HG03460 (cell line): ENCODE results near the gene IGFBP2.
A peak's percentile ranks its signal among the peaks of the same experiment; 100 is the strongest.

Experiments
- ATAC-seq: cut with Tn5 transposase; IDR thresholded peaks from one replicate; pipeline ENCODE4 v1.9.1; 2021; ENCODE audit not compliant: unreplicated experiment

The IGFBP2 gene

DNA sequence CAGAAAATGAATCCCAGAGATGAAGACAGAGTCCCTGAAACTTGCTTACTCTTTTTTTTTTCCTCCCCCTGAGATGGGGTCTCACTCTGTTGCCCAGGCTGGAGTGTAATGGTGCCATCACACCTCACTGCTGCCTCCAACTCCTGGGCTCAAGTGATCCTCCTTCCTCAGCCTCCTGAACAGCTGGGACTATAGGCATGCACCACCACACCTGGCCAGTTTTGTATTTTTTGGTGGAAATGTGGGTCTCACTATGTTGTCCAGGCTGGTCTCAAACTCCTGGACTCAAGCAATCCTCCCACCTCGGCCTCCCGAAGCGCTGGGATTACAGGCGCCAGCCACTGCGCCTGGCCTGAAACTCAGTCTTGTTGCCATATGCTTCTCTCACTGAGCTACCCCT is 27.8 kb downstream of the IGFBP2 start:
- ATAC-seq, result no peak

DNA sequence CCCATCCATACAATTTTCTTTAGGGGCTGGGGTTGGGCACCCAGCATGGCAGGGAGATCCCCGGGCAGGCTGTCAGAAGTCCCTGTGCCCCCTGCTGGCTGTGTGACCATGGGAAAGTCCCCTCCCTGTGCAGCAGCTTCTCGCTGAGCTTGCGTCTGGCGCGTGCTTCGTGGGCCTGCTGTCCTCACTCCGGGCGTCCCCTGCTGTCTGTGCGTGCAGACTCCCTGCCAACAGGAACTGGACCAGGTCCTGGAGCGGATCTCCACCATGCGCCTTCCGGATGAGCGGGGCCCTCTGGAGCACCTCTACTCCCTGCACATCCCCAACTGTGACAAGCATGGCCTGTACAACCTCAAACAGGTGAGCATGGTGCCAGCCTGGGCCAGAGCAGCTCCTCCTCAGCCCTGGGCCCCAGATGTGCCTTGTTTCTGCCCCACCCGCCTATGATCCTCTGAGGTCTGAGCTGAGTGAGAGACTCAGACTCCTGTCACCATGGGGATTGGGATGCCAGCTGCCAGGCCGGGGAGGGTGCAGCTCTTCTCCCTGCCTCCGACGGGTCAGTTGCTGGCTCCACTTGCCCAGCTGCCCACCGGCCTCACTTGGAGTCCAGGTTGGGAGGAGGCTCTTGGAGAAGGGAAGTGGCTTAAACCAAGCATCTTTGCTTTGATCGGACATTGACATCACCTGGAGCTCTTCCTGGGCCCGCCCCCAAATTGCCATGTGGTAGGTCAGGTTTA is 28.6 kb downstream of the IGFBP2 start:
- ATAC-seq, result no peak

DNA sequence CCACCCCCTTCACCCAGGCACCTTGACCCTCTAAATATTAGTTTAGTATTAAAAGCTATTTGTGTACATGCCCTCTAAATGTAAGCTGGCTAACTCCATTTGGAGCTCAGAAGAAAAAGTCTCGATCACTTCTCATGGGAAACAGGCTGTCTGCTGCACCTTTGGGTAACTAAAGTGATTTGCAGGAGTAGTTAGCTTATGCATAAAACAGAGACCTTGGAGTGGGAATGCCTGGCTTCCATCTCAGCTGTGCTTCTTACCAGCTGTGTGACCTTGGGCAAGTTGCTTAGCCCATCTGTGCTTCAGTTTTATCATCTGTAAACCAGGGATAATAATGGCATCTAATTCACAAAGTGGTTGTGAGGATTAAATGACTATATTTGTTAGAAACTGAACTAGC is 29.9 kb downstream of the IGFBP2 start:
- no peak for ATAC-seq

DNA sequence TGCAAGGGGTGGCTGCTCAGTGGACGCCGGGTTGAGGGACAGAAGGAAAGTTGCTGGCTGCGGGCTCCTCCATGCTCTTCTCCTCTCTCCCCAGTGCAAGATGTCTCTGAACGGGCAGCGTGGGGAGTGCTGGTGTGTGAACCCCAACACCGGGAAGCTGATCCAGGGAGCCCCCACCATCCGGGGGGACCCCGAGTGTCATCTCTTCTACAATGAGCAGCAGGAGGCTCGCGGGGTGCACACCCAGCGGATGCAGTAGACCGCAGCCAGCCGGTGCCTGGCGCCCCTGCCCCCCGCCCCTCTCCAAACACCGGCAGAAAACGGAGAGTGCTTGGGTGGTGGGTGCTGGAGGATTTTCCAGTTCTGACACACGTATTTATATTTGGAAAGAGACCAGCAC is 30.6 kb downstream of the IGFBP2 start:
- ATAC-seq, result no peak

DNA sequence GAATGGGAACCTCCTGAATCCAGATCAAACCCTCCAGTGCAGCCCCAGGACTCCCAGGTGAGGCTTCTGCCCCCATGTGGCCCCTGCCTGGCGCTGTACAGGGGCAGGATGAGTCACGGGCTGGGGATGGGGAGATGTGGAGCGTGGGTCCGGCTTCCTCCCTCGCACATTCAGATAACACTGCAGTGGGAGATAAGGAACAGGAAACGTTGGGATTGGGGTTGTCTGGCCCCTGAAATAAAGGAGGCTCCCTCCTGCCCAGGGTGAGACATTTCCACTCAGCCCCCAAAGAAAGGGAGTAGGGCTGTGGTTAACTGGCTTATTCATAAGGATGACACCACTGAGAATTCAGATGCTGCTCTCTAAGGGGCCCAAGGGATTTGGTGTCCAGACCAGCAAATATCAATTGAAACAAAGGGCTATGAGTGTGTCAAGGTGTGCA is 31.4 kb downstream of the IGFBP2 start:
- no peak for ATAC-seq

DNA sequence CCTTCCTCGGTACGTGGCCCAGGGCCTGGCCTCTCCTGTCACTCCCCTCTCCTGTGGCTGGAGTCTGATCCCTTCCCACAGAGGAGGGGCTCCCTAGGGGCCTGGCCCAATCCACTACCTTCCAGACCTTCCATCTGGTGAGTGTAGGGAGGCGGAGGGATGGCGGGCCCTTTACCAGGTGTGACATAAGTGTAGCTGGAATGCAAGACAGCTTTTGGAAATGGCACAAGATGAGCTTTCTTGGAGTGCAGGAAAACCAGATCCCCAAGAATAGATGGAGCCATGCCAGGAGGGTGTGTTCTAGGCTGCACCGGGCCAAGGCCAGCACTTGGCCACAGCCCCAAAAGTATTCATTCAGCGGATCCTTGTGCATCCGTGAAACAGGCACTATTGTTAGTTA is 32.0 kb downstream of the IGFBP2 start:
- ATAC-seq, result no peak

DNA sequence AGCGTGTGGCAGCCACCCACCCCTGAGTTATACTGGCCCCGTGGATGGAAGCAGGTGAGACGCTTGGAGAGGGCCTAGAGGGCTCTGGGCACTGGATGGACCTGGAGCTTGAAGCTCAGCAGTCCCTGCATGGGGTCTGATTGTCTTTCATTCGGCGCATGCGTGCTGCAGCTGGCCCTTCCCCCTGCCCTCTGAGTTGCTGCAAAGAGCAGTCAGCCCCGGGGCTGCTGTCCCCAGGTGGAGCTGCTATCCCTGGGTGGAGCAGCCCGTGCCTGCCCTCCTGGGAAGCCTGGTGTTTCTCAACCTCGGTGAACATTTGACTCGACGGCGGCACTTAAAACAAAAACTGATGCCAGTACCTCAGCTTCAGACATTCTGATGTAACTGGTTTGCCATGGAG is 32.5 kb downstream of the IGFBP2 start:
- ATAC-seq, result no peak

DNA sequence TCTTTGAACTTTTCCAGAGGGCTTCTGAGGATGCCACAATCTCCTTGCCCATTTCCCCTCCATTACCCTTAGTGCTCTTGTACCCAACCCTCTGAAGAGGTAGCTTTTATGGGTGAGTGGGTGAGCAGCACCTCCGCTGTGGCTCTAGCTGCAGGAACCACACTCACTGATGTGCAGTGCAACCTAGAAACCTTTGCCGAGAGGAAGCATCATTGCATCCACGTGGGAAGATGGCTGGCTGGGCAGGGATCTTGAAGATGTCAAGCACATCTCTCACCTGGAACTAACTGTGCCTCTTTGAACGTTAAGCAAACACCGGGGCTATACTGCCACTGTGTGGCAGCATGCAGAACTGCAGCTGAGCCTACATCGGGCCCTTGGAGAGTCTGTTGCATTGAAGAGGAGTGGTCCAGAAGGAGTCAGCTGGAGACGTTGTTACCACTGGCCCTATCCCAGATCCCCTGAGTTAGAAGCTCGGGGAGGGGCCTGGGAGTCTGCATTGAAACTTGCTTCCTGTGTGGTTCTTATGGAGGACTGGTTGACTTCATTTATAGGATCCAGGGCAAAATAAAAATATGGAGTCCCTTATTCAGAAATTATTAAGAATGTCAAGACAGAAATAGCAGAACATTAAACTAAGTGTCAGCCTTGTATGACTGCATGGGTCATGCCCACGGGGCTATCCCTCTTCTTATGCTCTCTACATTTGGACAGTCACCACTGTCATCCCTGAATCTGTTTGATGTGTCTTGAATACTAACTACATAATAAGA is 33.4 kb downstream of the IGFBP2 start:
- ATAC-seq, result peak; percentile 63

DNA sequence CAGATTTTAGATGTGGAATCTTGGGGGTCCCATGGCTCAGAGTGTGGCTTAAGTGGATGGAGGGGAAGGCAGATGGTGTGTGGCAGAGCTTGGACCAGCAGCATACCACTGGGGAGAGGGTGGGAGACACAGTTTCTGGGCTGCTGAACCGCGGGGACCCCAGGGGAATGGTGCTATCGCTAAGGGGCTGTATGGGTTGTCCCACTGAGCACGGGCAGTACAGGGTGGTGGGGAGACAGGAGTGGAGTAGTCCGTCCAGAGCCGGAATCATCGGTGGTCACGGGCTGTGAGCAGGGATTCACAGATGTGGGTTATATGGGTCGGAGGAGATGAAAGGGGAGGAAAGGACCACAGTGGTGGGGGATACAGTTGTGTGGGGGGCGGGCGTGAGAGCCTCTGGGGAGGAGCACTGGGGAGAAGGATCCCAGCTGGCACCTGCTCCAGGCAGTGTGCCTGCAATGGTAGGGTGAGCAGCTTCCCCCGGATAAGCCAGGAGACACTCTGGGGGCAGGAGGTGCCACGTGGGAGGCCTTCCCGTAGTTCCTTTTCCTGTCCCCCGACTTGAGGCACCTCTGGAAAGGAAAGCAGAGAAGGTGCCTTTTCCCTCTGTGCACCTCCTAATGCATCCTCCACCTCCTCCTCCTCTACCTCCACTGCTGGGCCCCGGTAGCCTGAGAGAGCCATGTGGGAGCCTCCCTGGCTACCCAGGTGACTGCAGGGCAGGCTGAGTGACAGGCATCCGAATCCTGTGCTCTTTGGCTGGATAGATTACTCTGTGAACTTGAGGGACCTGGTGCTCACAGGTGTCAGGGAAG is 37.3 kb downstream of the IGFBP2 start:
- ATAC-seq, result no peak

DNA sequence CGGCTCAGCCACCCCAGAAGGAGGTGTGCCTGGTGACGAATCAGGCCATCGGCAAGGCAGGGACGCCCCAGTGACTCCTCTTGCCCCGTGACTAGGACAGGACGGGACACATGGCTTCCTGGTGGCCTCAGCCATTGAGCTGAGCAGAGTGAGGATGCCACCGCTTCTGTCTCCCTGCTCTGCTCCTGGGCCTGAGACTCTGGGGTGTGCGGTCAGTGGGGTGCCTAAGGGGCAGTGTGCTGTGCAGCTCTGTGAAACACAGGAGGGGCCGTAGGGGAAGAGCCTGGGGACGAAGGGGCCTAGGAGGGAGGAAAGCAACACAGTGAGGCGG is 37.8 kb downstream of the IGFBP2 start:
- no peak for ATAC-seq

DNA sequence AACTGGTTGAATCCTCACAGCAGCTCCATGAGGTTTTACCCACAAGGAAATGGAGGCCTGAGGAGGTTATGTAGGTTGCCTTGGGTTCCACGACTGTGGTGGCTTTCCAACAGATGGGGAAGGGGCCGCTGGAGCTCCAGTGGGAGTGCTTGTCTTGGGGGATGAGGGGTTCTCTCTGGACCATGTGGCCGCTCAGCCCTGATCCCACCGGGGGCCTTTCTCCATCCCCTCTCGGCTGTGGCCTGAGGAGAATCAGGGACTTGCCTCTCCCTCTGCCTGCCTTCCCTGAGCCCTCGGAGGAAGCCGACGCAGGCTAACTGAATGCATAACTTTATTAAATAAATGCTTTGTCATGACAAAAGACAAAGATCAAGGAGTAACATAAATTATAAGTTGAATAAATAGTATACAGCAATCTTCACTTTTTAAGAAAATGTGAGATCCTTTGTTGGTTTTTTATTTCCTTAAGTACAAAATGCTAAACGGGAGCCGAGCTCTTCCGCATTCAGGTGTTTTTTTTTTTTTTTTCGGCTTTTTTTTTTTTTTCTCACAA is 38.6 kb downstream of the IGFBP2 start:
- ATAC-seq, result no peak

DNA sequence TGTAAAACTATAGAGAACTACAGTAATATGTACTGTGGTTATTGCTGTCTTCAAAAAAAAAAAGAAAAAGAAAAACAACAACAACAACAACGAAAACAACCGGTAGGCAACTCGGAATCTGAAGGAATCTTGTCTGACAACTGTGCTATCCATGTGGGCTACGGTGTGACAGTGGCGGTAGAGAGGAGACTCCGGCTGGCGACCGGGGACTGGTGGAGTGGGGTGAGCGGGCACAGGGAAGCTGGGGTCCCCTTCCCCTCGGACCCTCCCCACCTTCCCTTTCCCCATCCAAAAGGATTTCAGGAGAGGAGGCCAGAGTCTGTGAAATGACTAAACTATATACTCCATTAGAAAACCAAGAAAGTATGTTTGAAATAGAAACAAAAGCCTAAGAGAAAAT is 39.2 kb downstream of the IGFBP2 start:
- ATAC-seq, result no peak

DNA sequence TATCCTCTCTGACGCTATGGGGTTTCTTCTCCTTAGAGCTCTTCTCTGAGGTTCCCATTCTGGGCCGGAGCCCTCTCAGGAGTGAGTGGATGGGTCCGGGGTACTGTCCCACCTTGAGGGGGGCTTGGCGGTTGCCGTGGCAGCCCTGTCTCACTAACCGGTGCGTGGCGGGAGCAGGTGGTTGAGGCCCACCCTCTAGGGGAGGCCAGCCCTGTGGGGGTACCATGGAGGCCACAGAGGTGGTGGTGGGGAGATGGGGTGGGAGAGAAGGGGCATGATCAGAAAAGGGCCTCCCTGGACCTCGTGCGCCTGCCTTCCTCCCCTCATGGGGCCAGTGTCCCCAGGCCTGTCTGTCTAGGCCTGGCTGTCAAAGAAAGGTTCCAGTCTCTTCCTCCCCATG is 39.8 kb downstream of the IGFBP2 start:
- ATAC-seq, result no peak

DNA sequence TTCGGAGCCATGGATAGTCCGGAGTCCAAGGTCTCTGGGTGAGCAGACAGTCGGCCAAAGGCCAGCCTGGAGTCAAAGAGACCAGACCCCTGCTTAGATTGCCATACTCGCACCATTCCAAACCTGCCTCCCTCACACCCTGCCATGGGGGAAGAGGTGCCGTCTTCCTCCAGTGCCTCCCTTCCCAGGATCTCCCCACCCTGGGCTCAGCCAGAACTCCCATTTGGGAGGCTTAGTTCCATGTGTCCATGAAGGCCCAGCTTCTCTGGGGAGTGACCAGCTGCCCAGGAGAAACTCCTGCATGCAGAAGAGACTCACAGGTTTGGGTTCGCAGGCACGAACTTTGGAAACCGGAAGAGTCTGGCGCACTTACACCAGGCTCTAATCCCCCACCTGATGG is 40.4 kb downstream of the IGFBP2 start:
- ATAC-seq, result no peak

DNA sequence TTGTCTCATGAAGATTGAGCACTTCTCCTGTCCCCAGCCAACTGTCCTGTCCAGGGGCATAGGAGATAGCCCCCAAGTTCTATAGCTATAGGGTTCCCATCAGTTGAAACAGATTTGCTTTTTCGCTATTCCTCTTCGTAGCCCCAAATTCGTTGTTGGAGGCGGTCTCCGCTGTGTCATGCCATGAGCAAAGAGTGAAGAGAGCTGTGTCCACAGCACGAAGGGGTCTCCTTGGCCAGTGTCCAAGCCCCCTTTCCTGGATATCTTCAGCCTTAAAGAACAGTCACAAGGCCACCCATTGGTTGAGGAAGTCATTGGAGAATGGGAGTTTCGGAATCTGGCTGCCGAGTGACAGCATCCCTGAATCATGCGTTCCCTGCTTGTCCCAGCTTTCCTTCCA is 41.2 kb downstream of the IGFBP2 start:
- no peak for ATAC-seq

DNA sequence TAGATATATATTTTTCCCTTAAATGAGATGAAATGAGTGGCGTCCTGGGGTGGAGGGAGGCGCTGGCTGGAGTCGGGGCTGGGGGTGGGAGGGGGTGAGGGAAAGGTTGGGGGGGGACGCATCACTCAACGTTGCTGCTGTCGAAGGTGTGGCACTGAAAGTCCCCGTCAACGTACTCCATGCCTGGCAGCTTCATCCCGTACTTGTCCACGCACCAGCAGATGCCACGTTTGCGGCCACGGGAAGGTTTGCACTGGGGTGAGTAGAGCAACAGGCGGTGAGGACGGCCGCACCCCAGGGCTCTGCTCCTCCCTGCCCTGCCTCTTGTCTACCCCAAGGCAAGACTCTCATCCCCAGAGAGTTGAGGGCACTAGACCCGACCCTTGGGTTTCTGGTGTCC is 43.4 kb downstream of the IGFBP2 start:
- ATAC-seq, result no peak

DNA sequence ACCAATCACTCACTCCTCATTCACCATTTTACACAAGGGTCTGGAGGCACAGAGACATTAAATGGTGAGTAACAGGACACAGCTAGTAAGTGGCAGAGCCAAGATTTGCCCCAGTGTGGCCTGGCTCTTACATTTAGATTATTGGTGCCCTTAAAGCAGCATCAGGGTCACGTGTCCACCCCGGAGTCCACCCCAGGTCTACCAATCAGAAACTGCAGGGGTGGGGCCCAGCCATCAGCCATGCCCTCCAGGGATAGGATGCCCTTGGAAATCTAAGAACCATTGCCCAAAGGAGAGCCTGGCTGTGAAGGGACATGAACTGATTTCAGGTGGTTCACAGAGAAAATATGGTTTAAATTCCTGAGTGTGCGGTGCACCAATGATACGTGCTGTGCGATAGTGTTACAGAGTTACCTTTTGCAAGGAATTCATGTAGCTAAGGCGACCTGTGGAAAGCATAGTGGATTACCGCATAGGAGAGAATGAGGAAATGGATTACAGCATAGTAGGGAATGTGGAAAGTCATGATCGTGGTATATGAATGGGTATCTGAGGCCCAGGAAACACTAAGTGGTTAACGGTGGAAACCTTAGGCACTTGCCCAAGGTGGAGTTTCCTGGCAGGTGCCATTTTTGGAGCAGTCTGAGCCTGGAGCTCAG is 44.3 kb downstream of the IGFBP2 start:
- ATAC-seq, result no peak

DNA sequence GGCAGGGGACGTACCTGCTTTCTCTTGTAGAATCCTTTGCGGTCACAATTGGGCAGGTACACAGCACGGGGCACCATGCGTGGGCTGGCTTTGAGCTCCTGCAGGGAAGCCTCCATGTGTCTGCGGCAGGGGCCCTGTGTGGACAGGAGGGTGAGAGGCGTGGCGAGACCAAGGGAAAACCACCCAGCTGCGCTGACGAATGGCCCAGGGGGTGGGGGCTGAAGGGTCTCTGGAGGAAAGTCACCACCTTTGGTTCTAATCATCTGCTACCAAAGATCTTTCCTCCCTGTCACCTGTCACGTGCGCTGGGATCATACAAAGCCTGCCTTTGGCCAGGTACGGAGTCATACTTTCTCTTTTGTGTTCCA is 44.9 kb downstream of the IGFBP2 start:
- ATAC-seq, result no peak

DNA sequence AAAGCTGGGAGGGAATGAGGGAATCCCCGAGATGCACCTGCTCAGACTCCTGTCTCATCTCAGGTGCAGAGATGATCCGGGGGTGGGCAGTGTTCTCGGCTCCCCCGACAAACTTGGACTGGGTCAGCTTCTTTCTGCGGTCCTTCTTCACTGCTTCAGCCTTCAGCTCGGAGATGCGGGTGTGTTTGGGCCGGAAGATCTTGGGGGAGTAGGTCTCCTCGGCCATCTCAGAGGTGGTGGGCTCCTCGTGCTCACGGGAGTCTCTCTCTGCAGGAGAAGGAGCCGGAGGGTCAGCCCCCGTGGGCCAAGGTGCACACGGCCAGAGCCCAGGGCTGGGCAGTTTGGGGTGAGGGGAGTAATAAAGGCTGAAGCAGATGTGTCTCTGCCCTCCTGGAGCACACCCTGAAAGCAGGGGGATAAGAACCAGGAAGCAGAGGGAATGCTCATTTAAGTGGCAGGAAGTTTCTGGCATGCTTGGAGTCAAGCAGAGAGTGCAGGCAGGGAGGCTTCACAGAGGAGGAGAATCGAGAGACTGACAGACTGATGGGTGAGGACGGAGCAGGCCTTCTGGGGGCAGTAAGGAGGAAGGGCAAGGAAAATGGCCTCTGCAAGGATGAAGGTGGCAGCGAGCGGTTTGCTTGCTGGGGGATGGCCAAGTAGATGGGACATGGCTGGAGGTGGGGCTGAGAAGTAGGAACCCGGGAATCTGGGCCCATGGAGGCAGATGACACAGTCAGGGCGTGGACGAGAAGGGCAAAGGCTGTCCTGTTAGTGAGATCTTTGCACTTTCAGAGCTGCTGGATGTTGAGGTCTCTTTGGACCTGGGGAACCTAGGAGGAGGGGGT is 45.8 kb downstream of the IGFBP2 start:
- ATAC-seq, result no peak

DNA sequence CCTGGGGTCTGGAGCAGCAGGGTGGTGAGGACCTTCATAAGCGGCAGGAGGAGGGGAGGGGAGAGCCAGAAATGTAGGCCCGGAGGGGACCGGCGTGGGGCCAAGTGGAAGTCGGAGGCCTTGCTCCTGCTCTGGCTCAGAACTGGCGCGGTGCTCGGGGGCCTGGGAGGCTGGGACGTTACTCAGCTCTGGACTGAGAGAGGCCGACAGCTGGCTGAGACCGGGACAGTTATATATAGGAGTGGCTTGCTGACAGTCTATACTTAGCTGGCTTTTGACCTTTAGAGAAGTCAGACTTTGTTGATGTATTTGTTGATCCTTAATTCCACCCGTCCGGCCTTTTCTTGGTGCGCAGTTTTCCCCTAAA is 46.4 kb downstream of the IGFBP2 start:
- ATAC-seq, result no peak
